CD14-positive monocyte (primary cell): Measurements from ENCODE around the gene PTPRC. TPM values are rescaled to one million over a fixed set of nuclear protein-coding genes. Genes with fewer than 3 reads are reported as not detected.
A peak's percentile ranks its signal among the peaks of the same experiment; 100 is the strongest.

ENCODE experiments used
- DNase-seq, 3 donors: peaks; one replicate each; pipeline ENCODE4 v3.0.0-alpha.2; 2011 to 2022
- H2AFZ ChIP-seq: 2 replicates; pipeline ENCODE4 v1.6.0; 2012; ENCODE audit warnings: mild to moderate bottlenecking, low read depth, low read length, inconsistent platforms; ENCODE audit not compliant: insufficient read depth, poor library complexity, severe bottlenecking
- H3K27ac ChIP-seq, 2 donors: 1 replicate in 1 of 2; 2 replicates in 1 of 2; pipeline ENCODE4 v1.5.1; 2012 to 2013; ENCODE audit warnings: low read length in 2 of 2, control low read depth in 1 of 2, inconsistent platforms in 1 of 2, low read depth in 1 of 2, mild to moderate bottlenecking in 1 of 2
- H3K27me3 ChIP-seq, 2 donors: one replicate each; pipeline versions ENCODE4 v1.6.0 to v1.6.1; 2011 to 2013; ENCODE audit warnings: low read length in 2 of 2; ENCODE audit not compliant: control insufficient read depth in 2 of 2, insufficient read depth in 2 of 2
- H3K36me3 ChIP-seq, 2 donors: replicated peaks in 1 of 2; 1 replicate in 1 of 2; 2 replicates in 1 of 2; pipeline versions ENCODE4 v1.5.1 to v1.6.1; 2012 to 2013; ENCODE audit warnings: low read length in 2 of 2, control low read depth in 1 of 2, inconsistent platforms in 1 of 2, mild to moderate bottlenecking in 1 of 2; ENCODE audit not compliant: insufficient read depth in 2 of 2, control insufficient read depth in 1 of 2
- H3K4me1 ChIP-seq, 2 donors: 1 replicate in 1 of 2; 2 replicates in 1 of 2; pipeline versions ENCODE4 v1.5.1 to v1.6.1; 2012 to 2013; ENCODE audit warnings: low read length in 2 of 2, control low read depth in 1 of 2, inconsistent platforms in 1 of 2, mild to moderate bottlenecking in 1 of 2, moderate library complexity in 1 of 2; ENCODE audit not compliant: insufficient read depth in 2 of 2, control insufficient read depth in 1 of 2
- H3K4me2 ChIP-seq: replicated peaks from 2 replicates; pipeline ENCODE3; 2012; ENCODE audit warnings: low read length, moderate library complexity, mild to moderate bottlenecking; ENCODE audit not compliant: poor library complexity, severe bottlenecking; ENCODE audit errors: extremely low read depth
- H3K4me3 ChIP-seq, 3 experiments: fragments of 200-600 bp in 1 of 3; sonication (generic) in 1 of 3; replicated peaks in 1 of 3; 1 replicate in 2 of 3; 2 replicates in 1 of 3; pipeline ENCODE4 v1.5.1; 2011 to 2013; ENCODE audit warnings: low read length in 3 of 3, mild to moderate bottlenecking in 3 of 3, control low read depth in 2 of 3, low read depth in 2 of 3, inconsistent platforms in 1 of 3, moderate library complexity in 1 of 3
- H3K79me2 ChIP-seq: 2 replicates; pipeline ENCODE4 v1.6.0; 2012; ENCODE audit warnings: mild to moderate bottlenecking, control low read depth, inconsistent platforms, low read length, moderate library complexity; ENCODE audit not compliant: insufficient read depth
- H3K9ac ChIP-seq: 2 replicates; pipeline ENCODE4 v1.6.0; 2017; ENCODE audit warnings: low read length, mild to moderate bottlenecking; ENCODE audit not compliant: insufficient read depth, poor library complexity, severe bottlenecking
- H3K9me3 ChIP-seq, 2 donors: replicated peaks in 1 of 2; 1 replicate in 1 of 2; 2 replicates in 1 of 2; pipeline versions ENCODE4 v1.5.1 to v1.6.1; 2012 to 2013; ENCODE audit warnings: low read length in 2 of 2, control low read depth in 1 of 2; ENCODE audit not compliant: control insufficient read depth in 1 of 2, insufficient read depth in 1 of 2
- H4K20me1 ChIP-seq: 2 replicates; pipeline ENCODE4 v1.6.0; 2012; ENCODE audit warnings: mild to moderate bottlenecking, low read length, control low read depth, moderate library complexity; ENCODE audit not compliant: insufficient read depth
- H3K27ac Mint-ChIP-seq, 7 donors: one replicate each; pipeline ENCODE4 v1.8.0; 2020; ENCODE audit warnings: mild to moderate bottlenecking in 7 of 7, mixed read lengths in 7 of 7, moderate library complexity in 6 of 7, inconsistent platforms in 2 of 7
- H3K27me3 Mint-ChIP-seq, 3 donors: one replicate each; pipeline ENCODE4 v1.8.0; 2021 to 2022; ENCODE audit warnings: low read depth in 3 of 3, mild to moderate bottlenecking in 3 of 3, mixed read lengths in 3 of 3, moderate library complexity in 3 of 3, inconsistent platforms in 1 of 3
- H3K36me3 Mint-ChIP-seq, 2 donors: one replicate each; pipeline ENCODE4 v1.8.0; 2020; ENCODE audit warnings: mixed read lengths in 2 of 2, inconsistent platforms in 1 of 2, mild to moderate bottlenecking in 1 of 2
- H3K4me1 Mint-ChIP-seq: one replicate; pipeline ENCODE4 v1.8.0; 2020; ENCODE audit warnings: mild to moderate bottlenecking, mixed read lengths
- H3K4me3 Mint-ChIP-seq, 2 donors: one replicate each; pipeline ENCODE4 v1.8.0; 2020; ENCODE audit warnings: mild to moderate bottlenecking in 2 of 2, mixed read lengths in 2 of 2, moderate library complexity in 1 of 2
- H3K9me3 Mint-ChIP-seq, 7 donors: one replicate each; pipeline ENCODE4 v1.8.0; 2020 to 2022; ENCODE audit warnings: mixed read lengths in 7 of 7, mild to moderate bottlenecking in 6 of 7, moderate library complexity in 6 of 7, inconsistent platforms in 2 of 7
- CTCF ChIP-seq: fragments of 200-600 bp; IDR thresholded peaks from one replicate; pipeline ENCODE4 v1.8.0; 2022; ENCODE audit warnings: antibody characterized with exemption, mild to moderate bottlenecking
- WGBS: methylation state at CpG from one replicate; pipeline ENCODE4 v1.1.5; 2013; ENCODE audit warnings: missing lambda C conversion rate; ENCODE audit not compliant: insufficient coverage; 5-methylcytosine and 5-hydroxymethylcytosine counted together
- intact Hi-C, 2 donors: fragments of 100-400 bp; cut with micrococcal nuclease; formaldehyde crosslinking; loops; one replicate each; pipeline versions ENCODE4 v1.15.0 to v1.15.1; 2023
- polyA plus RNA-seq, 3 donors: library from polyadenylated mRNA; depleted of rRNA in 1 of 3; unstranded in 2 of 3; stranded (reverse) in 1 of 3; fragments of 300-500 nt in 2 of 3; fragments of >200 nt in 1 of 3; fragmentation: Illumina TruSeq in 2 of 3; gene quantifications; 1 replicate in 2 of 3; 2 replicates in 1 of 3; pipeline ENCODE4 v1.2.3, GENCODE V29; 2012 to 2021

Gene PTPRC
- polyA plus RNA-seq, 3 donors = 410 to 992 (median 667) TPM

GRCh38 chr1:198678301-198678836 is 39.5 kb downstream of the PTPRC start:
- Mint-ChIP-seq H3K27me3 (no peaks in the 10 kb centered on the region), H3K36me3 (peaks cover 42 to 61% of the 10 kb centered on the region in 2 donors), H3K27ac (peak overlapping the region; percentile 91 to 99 (median 95)), H3K4me1 (peaks cover 84% of the 10 kb centered on the region), H3K9me3 (peaks cover 0 to 3% (median 0%) of the 10 kb centered on the region in 7 donors), H3K4me3 (no peak overlapping the region)
- DNase-seq = no peak
- TF ChIP-seq CTCF = no peak
- Histone ChIP-seq H4K20me1 (peaks cover 11% of the 10 kb centered on the region), H2AFZ (no peak overlapping the region), H3K4me1 (peaks cover 74 to 95% of the 10 kb centered on the region in 2 donors), H3K36me3 (peaks cover 18 to 22% of the 10 kb centered on the region in 2 donors), H3K4me3 (peak overlapping the region in 1 of 3 experiments; percentile 50), H3K9ac (peak overlapping the region; percentile 23), H3K9me3 (no peaks in the 10 kb centered on the region), H3K4me2 (peak overlapping the region; percentile 65), H3K79me2 (peaks cover 98% of the 10 kb centered on the region), H3K27ac (peak overlapping the region; percentile 81 to 92), H3K27me3 (no peaks in the 10 kb centered on the region)
- 76% methylated on average over 5 of the region's 8 CpGs for WGBS
- intact Hi-C loops = no loop called here

GRCh38 chr1:198678901-198679329 is 40.1 kb downstream of the PTPRC start:
- Mint-ChIP-seq H3K36me3 (peaks cover 42 to 62% of the 10 kb centered on the region in 2 donors), H3K4me1 (peaks cover 86% of the 10 kb centered on the region), H3K4me3 (no peak overlapping the region), H3K9me3 (peaks cover 0 to 3% (median 0%) of the 10 kb centered on the region in 7 donors), H3K27ac (peak overlapping the region; percentile 91 to 99 (median 95)), H3K27me3 (no peaks in the 10 kb centered on the region)
- Histone ChIP-seq H3K27me3 (no peaks in the 10 kb centered on the region), H3K4me1 (peaks cover 79 to 95% of the 10 kb centered on the region in 2 donors), H3K4me2 (peak overlapping the region; percentile 65), H3K79me2 (peaks cover 98% of the 10 kb centered on the region), H3K9ac (no peak overlapping the region), H3K4me3 (peak overlapping the region in 1 of 3 experiments; percentile 50), H2AFZ (no peak overlapping the region), H3K9me3 (no peaks in the 10 kb centered on the region), H3K27ac (peak overlapping the region; percentile 81 to 92), H4K20me1 (peaks cover 10% of the 10 kb centered on the region), H3K36me3 (peaks cover 21 to 22% of the 10 kb centered on the region in 2 donors)
- TF ChIP-seq CTCF = no peak
- DNase-seq = no peak
- 83% methylated on average over 4 of the region's 12 CpGs for WGBS
- intact Hi-C loops = no loop called here
